MM.1S (cell line): Measurements from ENCODE around the gene FAIM2.

ENCODE experiments used
- DNase-seq: peaks from one replicate; pipeline ENCODE4 v3.0.0-alpha.2; 2015
- H2AFZ ChIP-seq: fragments of 300-600 bp; sonication (generic); 2 replicates; pipeline ENCODE4 v1.6.0; 2016; ENCODE audit warnings: antibody characterized with exemption, low read length
- H3F3A ChIP-seq: fragments of 300-600 bp; sonication (generic); 2 replicates; pipeline ENCODE4 v1.6.1; 2016; ENCODE audit warnings: mild to moderate bottlenecking, antibody characterized with exemption, low read length, moderate library complexity, mixed read lengths; ENCODE audit not compliant: insufficient read depth
- H3K27ac ChIP-seq: fragments of 300-600 bp; sonication (generic); 2 replicates; pipeline ENCODE4 v1.5.1; 2016; ENCODE audit warnings: mild to moderate bottlenecking, low read length
- H3K27me3 ChIP-seq: fragments of 300-600 bp; sonication (generic); replicated peaks from 2 replicates; pipeline ENCODE4 v1.6.0; 2016; ENCODE audit warnings: low read length; ENCODE audit not compliant: insufficient read depth
- H3K36me3 ChIP-seq: fragments of 300-600 bp; sonication (generic); replicated peaks from 2 replicates; pipeline ENCODE4 v1.6.1; 2016; ENCODE audit warnings: mild to moderate bottlenecking, low read length, mixed read lengths; ENCODE audit not compliant: insufficient read depth
- H3K4me1 ChIP-seq: fragments of 300-600 bp; sonication (generic); 2 replicates; pipeline ENCODE4 v1.6.1; 2016; ENCODE audit warnings: low read length, mixed read lengths
- H3K4me2 ChIP-seq: fragments of 300-600 bp; sonication (generic); 2 replicates; pipeline ENCODE4 v1.6.0; 2016; ENCODE audit warnings: low read depth, low read length
- H3K4me3 ChIP-seq: fragments of 300-600 bp; sonication (generic); 2 replicates; pipeline ENCODE4 v1.5.1; 2016; ENCODE audit warnings: low read length, mixed read lengths
- H3K79me2 ChIP-seq: fragments of 300-600 bp; sonication (generic); 2 replicates; pipeline ENCODE4 v1.6.1; 2016; ENCODE audit warnings: mixed run types, low read length, mixed read lengths
- H3K9ac ChIP-seq: fragments of 300-600 bp; sonication (generic); 2 replicates; pipeline ENCODE4 v1.6.1; 2016; ENCODE audit warnings: low read length, mixed read lengths
- H3K9me2 ChIP-seq: fragments of 300-600 bp; sonication (generic); replicated peaks from 2 replicates; pipeline ENCODE4 v1.6.1; 2016; ENCODE audit warnings: mild to moderate bottlenecking, low read length, mixed read lengths; ENCODE audit not compliant: insufficient read depth
- H3K9me3 ChIP-seq: fragments of 300-600 bp; sonication (generic); replicated peaks from 2 replicates; pipeline ENCODE4 v1.6.1; 2016; ENCODE audit warnings: mild to moderate bottlenecking, low read length, mixed read lengths; ENCODE audit not compliant: insufficient read depth
- H4K20me1 ChIP-seq: fragments of 300-600 bp; sonication (generic); 2 replicates; pipeline ENCODE4 v1.6.1; 2016; ENCODE audit warnings: mild to moderate bottlenecking, low read length, moderate library complexity, mixed read lengths; ENCODE audit not compliant: insufficient read depth
- CTCF ChIP-seq: fragments of 300-600 bp; sonication (generic); IDR thresholded peaks from 2 replicates; pipeline ENCODE4 v1.5.1; 2016; ENCODE audit warnings: antibody characterized with exemption, low read length, mixed read lengths
- EZH2 ChIP-seq: fragments of 300-600 bp; sonication (generic); optimal IDR thresholded peaks from 2 replicates; pipeline ENCODE3; 2017; ENCODE audit warnings: low read depth, mild to moderate bottlenecking, antibody characterized with exemption, low read length, mixed read lengths
- EZH2phosphoT487 ChIP-seq: fragments of 300-600 bp; sonication (generic); IDR thresholded peaks from 2 replicates; pipeline ENCODE4 v1.6.1; 2018; ENCODE audit warnings: antibody characterized with exemption, low read length

The FAIM2 gene

GRCh38 chr12:49923880-49924556 lies 20.3 kb upstream of the FAIM2 start:
- no peaks in the 10 kb centered on the region for H3K27me3 ChIP-seq
- no peak overlapping the region for H3K4me2 ChIP-seq
- no peak overlapping the region for H3K4me3 ChIP-seq
- H3K9me3 ChIP-seq, result no peaks in the 10 kb centered on the region
- no peaks in the 10 kb centered on the region for H3F3A ChIP-seq
- no peaks in the 10 kb centered on the region for H4K20me1 ChIP-seq
- TF ChIP-seq EZH2 (no peak), CTCF (no peak), EZH2phosphoT487 (no peak)
- no peaks in the 10 kb centered on the region for H3K79me2 ChIP-seq
- H3K4me1 ChIP-seq, result no peaks in the 10 kb centered on the region
- DNase-seq, result no peak
- H3K27ac ChIP-seq, result no peak overlapping the region
- H2AFZ ChIP-seq, result no peak overlapping the region
- H3K9me2 ChIP-seq, result no peaks in the 10 kb centered on the region
- H3K36me3 ChIP-seq, result no peaks in the 10 kb centered on the region
- no peak overlapping the region for H3K9ac ChIP-seq

- 0 out of 2 replicates have a peak overlapping the region, but pooled peaks have one; percentile 42 for H2AFZ ChIP-seq
- no peaks in the 10 kb centered on the region for H3K9me3 ChIP-seq
- no peaks in the 10 kb centered on the region for H3F3A ChIP-seq
- no peaks in the 10 kb centered on the region for H4K20me1 ChIP-seq
- H3K27me3 ChIP-seq, result no peaks in the 10 kb centered on the region
- H3K27ac ChIP-seq, result no peak overlapping the region
- no peak for DNase-seq
- H3K79me2 ChIP-seq, result no peaks in the 10 kb centered on the region
- H3K9ac ChIP-seq, result no peak overlapping the region
- H3K4me2 ChIP-seq, result no peak overlapping the region
- H3K9me2 ChIP-seq, result no peaks in the 10 kb centered on the region
- TF ChIP-seq EZH2phosphoT487 (no peak), CTCF (no peak), EZH2 (no peak)
- H3K4me1 ChIP-seq, result no peaks in the 10 kb centered on the region
- H3K4me3 ChIP-seq, result no peak overlapping the region
- H3K36me3 ChIP-seq, result no peaks in the 10 kb centered on the region
These were observed 19.4 kb upstream of the FAIM2 start for GRCh38 chr12:49923035-49923644.

GRCh38 chr12:49922349-49923034 lies 18.8 kb upstream of the FAIM2 start:
- no peaks in the 10 kb centered on the region for H3K36me3 ChIP-seq
- H3K27ac ChIP-seq, result no peak overlapping the region
- H2AFZ ChIP-seq, result 0 out of 2 replicates have a peak overlapping the region, but pooled peaks have one; percentile 42
- no peak overlapping the region for H3K9ac ChIP-seq
- H3K27me3 ChIP-seq, result no peaks in the 10 kb centered on the region
- no peaks in the 10 kb centered on the region for H4K20me1 ChIP-seq
- no peak overlapping the region for H3K4me2 ChIP-seq
- no peaks in the 10 kb centered on the region for H3F3A ChIP-seq
- H3K4me1 ChIP-seq, result no peaks in the 10 kb centered on the region
- no peak for TF ChIP-seq CTCF
- no peak for TF ChIP-seq EZH2
- TF ChIP-seq EZH2phosphoT487, result no peak
- no peaks in the 10 kb centered on the region for H3K79me2 ChIP-seq
- no peaks in the 10 kb centered on the region for H3K9me3 ChIP-seq
- no peaks in the 10 kb centered on the region for H3K9me2 ChIP-seq
- DNase-seq, result no peak
- no peak overlapping the region for H3K4me3 ChIP-seq
